ENCODE measurements around the gene GALNT15.

Gene GALNT15

GRCh38 chr3:16227566-16227965 is 53.1 kb downstream of the GALNT15 start:
- no peak for DNase-seq (ENCODE audit: low read depth)

- no peak for DNase-seq (ENCODE audit: low read depth)
Measured at GRCh38 chr3:16229681-16230080, 55.2 kb downstream of the GALNT15 start.

- DNase-seq (ENCODE audit: low read depth), result no peak
Measured at GRCh38 chr3:16231983-16232382, 57.5 kb downstream of the GALNT15 start.

- DNase-seq (ENCODE audit: low read depth), result no peak
Measured at GRCh38 chr3:16233806-16234205, 59.3 kb downstream of the GALNT15 start.

- no peak for DNase-seq (ENCODE audit: low read depth)
Measured at GRCh38 chr3:16234281-16234680, 59.8 kb downstream of the GALNT15 start.

- no peak for DNase-seq (ENCODE audit: low read depth)
Measured at GRCh38 chr3:16236030-16236639, 61.7 kb downstream of the GALNT15 start.

GRCh38 chr3:16236856-16237393 is 62.4 kb downstream of the GALNT15 start:
- no peak for DNase-seq (ENCODE audit: low read depth)

- DNase-seq (ENCODE audit: low read depth), result no peak
Measured at GRCh38 chr3:16239086-16239770, 64.7 kb downstream of the GALNT15 start.

- DNase-seq (ENCODE audit: low read depth), result no peak
Measured at GRCh38 chr3:16239780-16240179, 65.3 kb downstream of the GALNT15 start.

GRCh38 chr3:16240229-16241023 is 65.9 kb downstream of the GALNT15 start:
- peak; percentile 86 for DNase-seq (ENCODE audit: low read depth)

- no peak for DNase-seq (ENCODE audit: low read depth)
Measured at GRCh38 chr3:16241225-16241624, 66.7 kb downstream of the GALNT15 start.

- DNase-seq (ENCODE audit: low read depth), result no peak
Measured at GRCh38 chr3:16242177-16242576, 67.7 kb downstream of the GALNT15 start.

GRCh38 chr3:16243706-16244490 is 69.4 kb downstream of the GALNT15 start:
- DNase-seq (ENCODE audit: low read depth), result peak; percentile 32

GRCh38 chr3:16245609-16246008 is 71.1 kb downstream of the GALNT15 start:
- DNase-seq (ENCODE audit: low read depth), result no peak

- DNase-seq (ENCODE audit: low read depth), result peak; percentile 75
Measured at GRCh38 chr3:16247282-16248061, 73.0 kb downstream of the GALNT15 start.

GRCh38 chr3:16248556-16248955 is 74.1 kb downstream of the GALNT15 start:
- no peak for DNase-seq (ENCODE audit: low read depth)

- DNase-seq (ENCODE audit: low read depth), result peak; percentile 47
Measured at GRCh38 chr3:16249336-16249735, 74.9 kb downstream of the GALNT15 start.

- no peak for DNase-seq (ENCODE audit: low read depth)
Measured at GRCh38 chr3:16249886-16250285, 75.4 kb downstream of the GALNT15 start.

GRCh38 chr3:16251316-16252085 is 77.0 kb downstream of the GALNT15 start:
- DNase-seq (ENCODE audit: low read depth), result no peak

- no peak for DNase-seq (ENCODE audit: low read depth)
Measured at GRCh38 chr3:16252243-16252978, 77.9 kb downstream of the GALNT15 start.
